HEK293 (cell line): ENCODE data around the gene ZSWIM6.

Source experiments
- CTCF ChIA-PET: fragments of 350-600 bp; formaldehyde crosslinking; extraction: SDS; loops from one replicate; lab custom pipeline; 2021; ENCODE audit warnings: antibody characterized with exemption; lab: Yijun Ruan, JAX
- POLR2A ChIA-PET: fragments of 300-600 bp; formaldehyde crosslinking; extraction: SDS; loops from one replicate; lab custom pipeline; 2020; ENCODE audit warnings: antibody characterized with exemption, inconsistent platforms; lab: Yijun Ruan, JAX
- H3K27ac ChIP-seq: fragments of 200-500 bp; sonication (Bioruptor generic); 2 replicates; pipeline ENCODE4 v1.5.1; 2014; ENCODE audit warnings: low read depth, low read length, control low read depth, inconsistent platforms; ENCODE audit errors: extremely low read depth
- H3K36me3 ChIP-seq, 2 experiments: fragments of 200-500 bp in 1 of 2; sonication (Bioruptor generic) in 1 of 2; 1 replicate in 1 of 2; 2 replicates in 1 of 2; pipeline ENCODE4 v1.5.1; 2014 to 2017; ENCODE audit warnings: inconsistent platforms in 2 of 2, low read length in 2 of 2; ENCODE audit not compliant: control insufficient read depth in 2 of 2, insufficient read depth in 1 of 2
- H3K4me1 ChIP-seq: fragments of 200-500 bp; sonication (Bioruptor generic); 2 replicates; pipeline ENCODE4 v1.5.1; 2014; ENCODE audit warnings: mild to moderate bottlenecking, low read length, inconsistent platforms; ENCODE audit not compliant: control insufficient read depth, insufficient read depth
- H3K4me3 ChIP-seq: 2 replicates; pipeline ENCODE4 v1.5.1; 2011; ENCODE audit warnings: low read depth, mild to moderate bottlenecking, control low read depth, low read length, moderate library complexity
- H3K9me3 ChIP-seq: fragments of 200-500 bp; sonication (Bioruptor generic); 2 replicates; pipeline ENCODE4 v1.5.1; 2014; ENCODE audit warnings: low read depth, low read length, inconsistent platforms; ENCODE audit not compliant: control insufficient read depth, insufficient read depth
- BCL11B ChIP-seq: fragments of 450-650 bp; formaldehyde crosslinking; IDR thresholded peaks from 2 replicates; pipeline ENCODE4 v1.5.1; 2016; ENCODE audit warnings: low read depth, missing biosample characterization, missing genetic modification characterization
- BCL6B ChIP-seq: fragments of 450-650 bp; formaldehyde crosslinking; IDR thresholded peaks from 2 replicates; pipeline ENCODE4 v1.5.1; 2017; ENCODE audit warnings: missing biosample characterization, missing genetic modification characterization
- GLIS2 ChIP-seq: fragments of 450-650 bp; formaldehyde crosslinking; IDR thresholded peaks from 2 replicates; pipeline ENCODE4 v1.5.1; 2016; ENCODE audit warnings: missing biosample characterization, missing genetic modification characterization
- IKZF3 ChIP-seq: fragments of 450-650 bp; IDR thresholded peaks from 2 replicates; pipeline ENCODE4 v1.5.0; 2018; ENCODE audit warnings: missing biosample characterization, mild to moderate bottlenecking, missing genetic modification characterization, moderate library complexity
- KLF10 ChIP-seq: fragments of 450-650 bp; IDR thresholded peaks from 2 replicates; pipeline ENCODE4 v1.5.1; 2018; ENCODE audit warnings: missing biosample characterization, mild to moderate bottlenecking, missing genetic modification characterization
- SCRT1 ChIP-seq: fragments of 450-650 bp; formaldehyde crosslinking; IDR thresholded peaks from 2 replicates; pipeline ENCODE4 v1.5.1; 2016; ENCODE audit warnings: missing biosample characterization, missing genetic modification characterization, borderline replicate concordance
- SETDB1 ChIP-seq: IDR thresholded peaks from one replicate; pipeline ENCODE4 v1.6.1; 2017; ENCODE audit warnings: mild to moderate bottlenecking, low read length, moderate library complexity, mixed read lengths; ENCODE audit not compliant: insufficient read length
- TSHZ1 ChIP-seq: fragments of 450-650 bp; formaldehyde crosslinking; IDR thresholded peaks from 2 replicates; pipeline ENCODE4 v1.5.1; 2016; ENCODE audit warnings: missing biosample characterization, missing genetic modification characterization, borderline replicate concordance
- YY2 ChIP-seq: fragments of 450-650 bp; formaldehyde crosslinking; IDR thresholded peaks from 2 replicates; pipeline ENCODE4 v1.5.1; 2016; ENCODE audit warnings: missing biosample characterization, missing genetic modification characterization
- ZBTB49 ChIP-seq: fragments of 450-650 bp; formaldehyde crosslinking; IDR thresholded peaks from 2 replicates; pipeline ENCODE4 v1.5.1; 2016; ENCODE audit warnings: missing biosample characterization, missing genetic modification characterization, low read depth
- ZFP41 ChIP-seq: fragments of 450-650 bp; formaldehyde crosslinking; IDR thresholded peaks from 2 replicates; pipeline ENCODE4 v1.5.1; 2016; ENCODE audit warnings: missing biosample characterization, missing genetic modification characterization, borderline replicate concordance
- ZNF121 ChIP-seq: fragments of 450-650 bp; formaldehyde crosslinking; IDR thresholded peaks from 2 replicates; pipeline ENCODE4 v1.5.1; 2016; ENCODE audit warnings: missing biosample characterization, missing genetic modification characterization
- ZNF18 ChIP-seq: fragments of 450-650 bp; formaldehyde crosslinking; IDR thresholded peaks from 2 replicates; pipeline ENCODE4 v1.5.1; 2016; ENCODE audit warnings: missing biosample characterization, missing genetic modification characterization
- ZNF280D ChIP-seq: fragments of 450-650 bp; formaldehyde crosslinking; IDR thresholded peaks from 2 replicates; pipeline ENCODE4 v1.5.1; 2016; ENCODE audit warnings: missing biosample characterization, missing genetic modification characterization
- ZNF350 ChIP-seq: fragments of 450-650 bp; formaldehyde crosslinking; IDR thresholded peaks from 2 replicates; pipeline ENCODE4 v1.5.0; 2017; ENCODE audit warnings: missing biosample characterization, mild to moderate bottlenecking, missing genetic modification characterization
- ZNF433 ChIP-seq: fragments of 450-650 bp; formaldehyde crosslinking; IDR thresholded peaks from 2 replicates; pipeline ENCODE4 v1.5.1; 2016; ENCODE audit warnings: missing biosample characterization, missing genetic modification characterization, low read depth
- ZNF514 ChIP-seq: fragments of 450-650 bp; formaldehyde crosslinking; IDR thresholded peaks from 2 replicates; pipeline ENCODE4 v1.5.1; 2016; ENCODE audit warnings: missing biosample characterization, missing genetic modification characterization
- ZNF529 ChIP-seq: fragments of 450-650 bp; formaldehyde crosslinking; IDR thresholded peaks from 2 replicates; pipeline ENCODE4 v1.5.1; 2017; ENCODE audit warnings: missing genetic modification characterization, missing biosample characterization; ENCODE audit not compliant: insufficient replicate concordance
- ZNF544 ChIP-seq: fragments of 450-650 bp; formaldehyde crosslinking; IDR thresholded peaks from 2 replicates; pipeline ENCODE4 v1.5.0; 2017; ENCODE audit warnings: missing biosample characterization, missing genetic modification characterization
- ZNF600 ChIP-seq: fragments of 450-650 bp; formaldehyde crosslinking; IDR thresholded peaks from 2 replicates; pipeline ENCODE4 v1.5.1; 2016; ENCODE audit warnings: missing biosample characterization, missing genetic modification characterization

Gene ZSWIM6

GRCh38 chr5:61471352-61471751 lies 139.3 kb downstream of the ZSWIM6 start (continued):
- TF ChIP-seq ZNF280D (tag by site-specific recombination) = no peak

GRCh38 chr5:61472172-61472958 lies 140.3 kb downstream of the ZSWIM6 start:
- peaks cover 15% of the 10 kb centered on the region for H3K4me1 ChIP-seq
- peaks cover 0 to 12% of the 10 kb centered on the region in 2 experiments; a peak in 1 of 3 replicates for H3K36me3 ChIP-seq
- H3K27ac ChIP-seq = no peak overlapping the region
- TF ChIP-seq SCRT1 (tag by site-specific recombination) (no peak), ZNF600 (no peak), ZNF514 (no peak), KLF10 (tag by site-specific recombination) (no peak), IKZF3 (tag by site-specific recombination) (no peak), ZFP41 (tag by site-specific recombination) (no peak), ZNF433 (tag by site-specific recombination) (no peak), ZNF18 (tag by site-specific recombination) (no peak), ZNF529 (tag by site-specific recombination) (no peak), TSHZ1 (tag by site-specific recombination) (no peak), ZNF544 (tag by site-specific recombination) (no peak), GLIS2 (tag by site-specific recombination) (no peak), BCL6B (tag by site-specific recombination) (no peak), ZNF350 (no peak), ZBTB49 (no peak), YY2 (tag by site-specific recombination) (no peak), SETDB1 (no peak), BCL11B (tag by site-specific recombination) (no peak), ZNF121 (tag by site-specific recombination) (no peak)
- POLR2A ChIA-PET = no interaction called here
- H3K4me3 ChIP-seq = no peak overlapping the region
- CTCF ChIA-PET = no interaction called here
- no peaks in the 10 kb centered on the region for H3K9me3 ChIP-seq
